Measurements from ENCODE around the gene ZNF19. TPM values are rescaled to one million over a fixed set of nuclear protein-coding genes. Genes with fewer than 3 reads are reported as not detected.

Gene ZNF19
- 1 to 10 TPM; 2.3 to 4.0 (median 2.9) TPM for total RNA-seq

- DNase-seq (ENCODE audit: extremely low spot score), result no peak
- intact Hi-C loops (cut with DNase I), result no loop called here
- TF ChIP-seq POLR2AphosphoS5 (IDR thresholded peaks at IDR 0.05) (no peak), POLR2A (IDR thresholded peaks at IDR 0.05; ENCODE audit: low read depth) (no peak), CTCF (IDR thresholded peaks at IDR 0.05) (no peak), EP300 (IDR thresholded peaks at IDR 0.05) (no peak)
- no peak within 1 kb of the TSS for H3K27ac ChIP-seq (replicated peaks in 1 of 4)
- H3K4me3 ChIP-seq, result no peak within 1 kb of the TSS
- peaks cover 0 to 5% (median 5%) of the 10 kb centered on the region in 4 donors for H3K4me1 ChIP-seq
- WGBS, result 83% methylated on average over 21 of the region's 22 CpGs
- no peaks in the 10 kb centered on the region for H3K36me3 ChIP-seq
- H3K9me3 ChIP-seq, result no peaks in the 10 kb centered on the region
- no peaks in the 10 kb centered on the region for H3K27me3 ChIP-seq
Measured at GRCh38 chr16:71489122-71489521, at the start of gene ZNF19. Gene ZNF19 (minus strand): TSS chr16:71489324. CDS start chr16:71482114, 7,210 bp downstream.

- no peak for DNase-seq (ENCODE audit: extremely low spot score)
- no peaks in the 10 kb centered on the region for H3K4me1 ChIP-seq
- intact Hi-C loops (cut with DNase I), result no loop called here
- no peaks in the 10 kb centered on the region for H3K36me3 ChIP-seq
- H3K27me3 ChIP-seq, result no peaks in the 10 kb centered on the region
- H3K9me3 ChIP-seq, result no peaks in the 10 kb centered on the region
- no peak overlapping the region for H3K27ac ChIP-seq (replicated peaks in 1 of 4)
- TF ChIP-seq POLR2AphosphoS5 (IDR thresholded peaks at IDR 0.05) (no peak), CTCF (IDR thresholded peaks at IDR 0.05) (peak in 2 of 3 experiments; percentile 19 to 42), EP300 (IDR thresholded peaks at IDR 0.05) (no peak), POLR2A (IDR thresholded peaks at IDR 0.05; ENCODE audit: low read depth) (no peak)
- H3K4me3 ChIP-seq, result no peak overlapping the region
- WGBS, result 83% methylated on average over 5 of the region's 6 CpGs
Measured at GRCh38 chr16:71537643-71538042, 48.5 kb upstream of the ZNF19 start.

GRCh38 chr16:71536752-71537499 is 47.8 kb upstream of the ZNF19 start:
- intact Hi-C loops (cut with DNase I), result no loop called here
- 92% methylated on average over 6 of the region's 28 CpGs for WGBS
- DNase-seq (ENCODE audit: extremely low spot score), result no peak
- H3K4me1 ChIP-seq, result no peaks in the 10 kb centered on the region
- H3K27me3 ChIP-seq, result no peaks in the 10 kb centered on the region
- H3K9me3 ChIP-seq, result no peaks in the 10 kb centered on the region
- no peak overlapping the region for H3K4me3 ChIP-seq
- no peak overlapping the region for H3K27ac ChIP-seq (replicated peaks in 1 of 4)
- TF ChIP-seq POLR2A (IDR thresholded peaks at IDR 0.05; ENCODE audit: low read depth) (no peak), CTCF (IDR thresholded peaks at IDR 0.05) (no peak), EP300 (IDR thresholded peaks at IDR 0.05) (no peak), POLR2AphosphoS5 (IDR thresholded peaks at IDR 0.05) (no peak)
- no peaks in the 10 kb centered on the region for H3K36me3 ChIP-seq

- TF ChIP-seq EP300 (IDR thresholded peaks at IDR 0.05), result no peak
- no peak for TF ChIP-seq POLR2AphosphoS5 (IDR thresholded peaks at IDR 0.05)
- no peak for TF ChIP-seq POLR2A (IDR thresholded peaks at IDR 0.05; ENCODE audit: low read depth)
- no peak for TF ChIP-seq CTCF (IDR thresholded peaks at IDR 0.05)
- intact Hi-C loops (cut with DNase I), result no loop called here
- no peaks in the 10 kb centered on the region for H3K9me3 ChIP-seq
- DNase-seq (ENCODE audit: extremely low spot score), result no peak
- H3K36me3 ChIP-seq, result no peaks in the 10 kb centered on the region
- 71% methylated on average over 3 of the region's 3 CpGs for WGBS
- no peaks in the 10 kb centered on the region for H3K27me3 ChIP-seq
- no peak overlapping the region for H3K4me3 ChIP-seq
- no peak overlapping the region for H3K27ac ChIP-seq (replicated peaks in 1 of 4)
- no peaks in the 10 kb centered on the region for H3K4me1 ChIP-seq
Measured at GRCh38 chr16:71532366-71532765, 43.2 kb upstream of the ZNF19 start.

Measured in esophagus muscularis mucosa (tissue), 4 donors.